Spleen (tissue), 7 donors: ENCODE measurements around the gene YWHAQ.

Experiments used
- CTCF ChIP-seq, 11 experiments: fragments of 200-600 bp in 7 of 11; fragments of 450-650 bp in 4 of 11; sonication (generic) in 4 of 11; IDR thresholded peaks in 8 of 11; conservative IDR thresholded peaks in 3 of 11; 1 replicate in 7 of 11; 2 replicates in 4 of 11; pipeline versions ENCODE4 v1.4.0 to v1.8.0; 2016 to 2021; ENCODE audit warnings: antibody characterized with exemption in 11 of 11, inconsistent platforms in 4 of 11, mild to moderate bottlenecking in 1 of 11
- POLR2A ChIP-seq, 3 donors: fragments of 450-650 bp; IDR thresholded peaks; one replicate each; pipeline ENCODE4 v1.5.1; 2017; ENCODE audit warnings: antibody characterized with exemption in 3 of 3, mild to moderate bottlenecking in 1 of 3
- donor health status: DM: no; HTN: no; CAD: no; lungs with moderate emphysema.
- donor health status: DM: no; HTN: no; CAD: no.
- donor health status: DM: no; HTN: no; CAD: no.

- TF ChIP-seq POLR2A (IDR thresholded peaks at IDR 0.05) = no peak
- no peak for TF ChIP-seq CTCF (IDR thresholded peaks at IDR 0.05 in 8 of 11, conservative IDR thresholded peaks at IDR 0.05 in 3 of 11)
Measured at GRCh38 chr2:9617749-9618148, 13.0 kb downstream of the YWHAQ start.
